Endothelial cell of hepatic sinusoid (primary cell): ENCODE measurements around the gene RIPOR3.

ENCODE experiments used
- in situ Hi-C: cut with HindIII; loops from 2 replicates; pipeline ENCODE4 v1.10.0; 2017; ENCODE audit warnings: low sequenced_read_pairs

RIPOR3 gene

GRCh38 chr20:50636601-50637540, 54.5 kb downstream of the RIPOR3 start:
- in situ Hi-C loops: no loop called here

DNA sequence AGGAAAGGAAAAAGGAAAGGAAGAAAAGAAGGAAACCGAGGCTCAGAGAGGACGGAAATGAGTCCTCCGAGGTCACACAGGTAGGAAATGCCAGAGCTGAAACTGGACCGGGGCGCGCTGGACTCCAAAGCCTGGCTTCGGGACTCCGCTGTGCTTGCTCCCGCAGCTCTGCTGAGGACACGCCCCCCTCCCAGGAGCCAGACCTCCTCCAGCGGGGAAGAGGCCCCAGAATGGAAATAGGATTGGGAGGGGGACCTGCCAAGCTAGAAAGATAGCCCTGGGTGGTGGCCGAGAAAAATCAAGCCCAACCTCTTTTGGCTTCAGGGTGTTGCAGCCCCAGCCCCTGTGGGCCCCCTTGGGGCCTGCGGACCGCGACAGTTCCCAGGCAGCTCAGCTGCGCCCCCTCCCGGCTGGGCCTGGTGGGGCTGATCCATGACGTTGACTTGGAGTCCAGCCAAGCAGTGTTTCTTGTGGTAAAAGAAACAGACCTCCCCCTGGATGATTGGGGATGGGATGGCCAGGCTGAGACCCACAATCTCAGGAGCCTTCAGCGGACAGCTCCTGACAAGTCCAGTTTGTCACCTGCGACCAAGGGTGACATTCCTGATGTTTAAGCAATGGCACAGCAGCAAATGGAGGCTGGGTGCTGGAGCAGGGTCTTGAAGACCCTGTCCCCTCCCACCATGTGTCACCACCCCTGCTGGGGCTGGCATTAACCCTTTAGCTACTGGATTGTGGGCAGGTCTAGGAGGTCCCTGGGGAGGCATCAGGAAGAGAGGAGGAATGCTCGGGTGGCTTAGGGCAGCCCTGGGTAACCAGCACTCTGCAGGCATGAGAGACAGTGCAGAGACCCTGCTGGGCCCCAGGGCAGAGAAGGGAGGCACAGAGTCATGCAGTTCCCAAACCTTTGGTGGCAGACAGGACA, 55.4 kb downstream of the RIPOR3 start:
- in situ Hi-C loops: no loop called here

- in situ Hi-C loops: no loop called here
These were observed 56.3 kb downstream of the RIPOR3 start for GRCh38 chr20:50635014-50635557.

- in situ Hi-C loops: no loop called here
These were observed 57.2 kb downstream of the RIPOR3 start for GRCh38 chr20:50634191-50634590.

- in situ Hi-C loops: no loop called here
These were observed 58.0 kb downstream of the RIPOR3 start for GRCh38 chr20:50633361-50633760.

- in situ Hi-C loops: no loop called here
These were observed 58.6 kb downstream of the RIPOR3 start for GRCh38 chr20:50632701-50633100.

GRCh38 chr20:50632236-50632635, 59.1 kb downstream of the RIPOR3 start:
- in situ Hi-C loops: no loop called here

GRCh38 chr20:50630578-50631263, 60.6 kb downstream of the RIPOR3 start:
- in situ Hi-C loops: no loop called here

DNA sequence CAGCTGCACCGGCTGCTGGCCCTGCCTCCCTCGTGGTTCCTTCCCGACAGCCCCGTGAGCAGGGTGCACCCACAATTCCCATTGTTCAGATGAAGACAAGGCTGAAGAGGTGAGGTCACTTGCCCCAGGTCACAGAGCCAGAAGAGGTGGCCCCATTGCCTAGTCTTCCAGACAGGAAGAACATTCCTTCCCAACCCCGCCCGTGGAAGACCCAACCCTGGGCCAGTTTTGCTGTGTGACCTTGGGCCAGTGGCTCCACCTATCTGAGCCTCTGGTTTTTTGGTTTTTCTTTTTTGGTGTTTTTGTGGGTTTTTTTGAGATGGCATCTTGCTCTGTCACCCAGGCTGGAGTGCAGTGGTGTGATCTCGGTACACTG, 61.7 kb downstream of the RIPOR3 start:
- in situ Hi-C loops: no loop called here

GRCh38 chr20:50628853-50629669, 62.3 kb downstream of the RIPOR3 start:
- in situ Hi-C loops: no loop called here

- in situ Hi-C loops: no loop called here
These were observed 63.0 kb downstream of the RIPOR3 start for GRCh38 chr20:50628332-50628731.

DNA sequence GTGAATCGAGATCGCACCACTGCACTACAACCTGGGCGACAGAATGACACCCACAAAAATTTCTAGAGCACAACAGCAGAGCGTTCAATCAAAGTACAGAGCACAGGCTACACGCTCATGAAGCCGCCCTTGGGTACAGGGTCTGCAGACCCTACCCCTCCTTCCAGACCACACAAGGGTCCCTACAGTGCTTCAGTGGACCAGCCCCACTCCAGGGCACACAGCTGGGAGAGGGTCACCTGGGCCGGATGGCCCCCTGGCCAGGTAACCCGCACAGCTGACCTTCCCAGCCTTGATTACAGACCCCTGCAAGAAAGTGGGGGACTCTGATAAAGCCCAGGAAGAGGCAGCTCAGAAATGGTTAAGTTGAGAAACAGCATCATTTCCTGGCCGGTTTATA, 63.6 kb downstream of the RIPOR3 start:
- in situ Hi-C loops: no loop called here

GRCh38 chr20:50625986-50626677, 65.2 kb downstream of the RIPOR3 start:
- in situ Hi-C loops: no loop called here

GRCh38 chr20:50624351-50625016, 66.9 kb downstream of the RIPOR3 start:
- in situ Hi-C loops: loop anchor here (5.0 kb wide), 2 partner anchors 43 to 108 kb away; partner anchors contain the start of gene PARD6B

DNA sequence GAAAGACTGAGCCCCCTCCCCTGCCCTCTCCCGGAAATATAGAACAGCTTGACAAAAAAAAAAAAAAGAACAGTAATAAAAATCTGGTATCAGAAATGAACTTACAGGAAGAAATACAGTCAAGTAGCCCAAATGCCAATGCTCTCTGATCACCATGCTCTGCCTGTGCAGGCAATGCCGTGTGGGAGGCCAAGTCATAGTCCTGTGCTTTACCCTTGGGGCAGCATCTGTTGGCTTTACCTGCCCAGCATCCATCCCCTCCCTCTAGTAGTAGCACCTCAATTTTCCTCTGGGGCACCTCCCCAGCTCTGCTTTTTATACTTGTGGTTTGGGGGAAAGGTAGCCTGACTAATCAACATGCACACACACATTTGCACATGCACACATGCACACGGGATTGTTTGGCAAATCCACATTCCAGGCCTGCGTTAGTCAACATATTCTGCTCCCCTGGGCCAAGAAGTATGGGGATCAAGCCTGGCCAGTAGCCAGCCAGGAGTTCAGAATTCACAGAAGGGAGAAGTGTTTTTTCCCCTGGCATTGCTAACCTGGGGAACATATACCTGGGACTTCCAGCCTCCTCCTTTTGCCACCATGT, 70.2 kb downstream of the RIPOR3 start:
- in situ Hi-C loops: loop anchor here (5.0 kb wide), 2 partner anchors 46 to 111 kb away; partner anchors contain the start of gene PARD6B

DNA sequence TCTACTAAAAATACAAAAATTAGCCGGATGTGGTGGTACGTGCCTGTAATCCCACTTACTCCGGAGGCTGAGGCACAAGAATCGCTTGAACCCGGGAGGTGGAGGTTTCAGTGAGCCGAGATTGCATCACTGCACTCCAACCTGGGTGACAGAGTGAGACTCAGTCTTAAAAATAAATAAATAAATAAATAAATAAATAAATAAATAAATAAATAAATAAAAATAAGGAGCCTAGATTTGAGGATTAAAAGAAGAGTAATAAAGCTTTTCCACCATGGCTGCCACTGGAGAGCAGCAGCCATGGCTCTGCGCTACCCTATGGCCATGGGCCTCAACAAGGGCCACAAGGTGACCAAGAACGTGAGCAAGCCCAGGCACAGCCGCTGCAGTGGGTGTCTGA, 70.9 kb downstream of the RIPOR3 start:
- in situ Hi-C loops: loop anchor here (5.0 kb wide), 2 partner anchors 47 to 112 kb away; partner anchors contain the start of gene PARD6B

GRCh38 chr20:50618537-50618936, 72.8 kb downstream of the RIPOR3 start:
- in situ Hi-C loops: no loop called here

DNA sequence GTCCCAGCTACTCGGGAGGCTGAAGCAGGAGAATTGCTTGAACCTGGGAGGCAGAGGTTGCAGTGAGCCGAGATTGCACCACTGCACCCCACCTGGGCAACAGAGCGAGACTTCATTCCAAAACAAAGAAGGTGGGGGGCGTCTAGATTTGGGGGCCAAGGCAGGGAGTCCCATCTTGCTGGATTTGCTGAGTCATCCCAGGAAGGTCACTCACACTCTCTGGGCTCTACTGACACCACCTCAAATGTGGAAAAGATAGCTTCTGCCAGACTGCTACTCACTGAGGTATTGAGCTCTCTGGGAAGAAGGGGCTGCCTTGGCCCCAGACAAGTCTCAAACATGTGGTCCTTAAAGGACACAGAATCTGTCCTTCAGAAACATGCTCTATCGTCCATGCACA, 74.3 kb downstream of the RIPOR3 start:
- in situ Hi-C loops: no loop called here
